Right atrium auricular region (tissue), 2 donors: ENCODE results near the gene ZNF831. TPM values are rescaled to one million over a fixed set of nuclear protein-coding genes. Genes with fewer than 3 reads are reported as not detected.

Experiments
- DNase-seq: peaks from one replicate; pipeline ENCODE4 v3.0.0-alpha.2; 2019; ENCODE audit warnings: low spot score
- H3K27ac ChIP-seq, 2 donors: fragments of 200-600 bp; sonication (generic); 1 replicate in 1 of 2; 2 replicates in 1 of 2; pipeline ENCODE4 v1.5.1; 2016 to 2019
- H3K27me3 ChIP-seq, 2 donors: fragments of 200-600 bp; sonication (generic); one replicate each; pipeline versions ENCODE4 v1.5.1 to v1.6.0; 2017 to 2019
- H3K36me3 ChIP-seq: fragments of 200-600 bp; sonication (generic); one replicate; pipeline ENCODE4 v1.5.1; 2016
- H3K4me1 ChIP-seq, 2 donors: fragments of 200-600 bp; sonication (generic); one replicate each; pipeline versions ENCODE4 v1.5.1 to v1.6.0; 2017 to 2019
- H3K4me3 ChIP-seq, 2 donors: fragments of 200-600 bp; sonication (generic); 1 replicate in 1 of 2; 2 replicates in 1 of 2; pipeline ENCODE4 v1.5.1; 2017 to 2019; ENCODE audit warnings: mild to moderate bottlenecking in 1 of 2, moderate library complexity in 1 of 2
- H3K9me3 ChIP-seq, 2 donors: fragments of 200-600 bp; sonication (generic); one replicate each; pipeline ENCODE4 v1.5.1; 2019
- CTCF ChIP-seq, 2 donors: fragments of 200-600 bp; sonication (generic); IDR thresholded peaks; one replicate each; pipeline ENCODE4 v1.5.1; 2019; ENCODE audit warnings: antibody characterized with exemption in 2 of 2
- total RNA-seq, 2 donors: library from RNA; depleted of rRNA; stranded (reverse); fragments of >200 nt; gene quantifications; one replicate each; pipeline ENCODE4 v1.1.0, GENCODE V29; 2016

Gene ZNF831
- total RNA-seq = under 1 TPM; 0.19 to 0.47 TPM

GRCh38 chr20:59163631-59164530, at the start of gene ZNF831:
Gene ZNF831 (plus strand): TSS chr20:59163821. CDS start chr20:59191020, 27,199 bp downstream.
- Histone ChIP-seq H3K36me3 (no peaks in the 10 kb centered on the region), H3K27me3 (no peaks in the 10 kb centered on the region), H3K27ac (no peak within 1 kb of the TSS), H3K4me3 (no peak within 1 kb of the TSS), H3K9me3 (peaks cover 0 to under 1% of the 10 kb centered on the region in 2 donors), H3K4me1 (no peaks in the 10 kb centered on the region)
- TF ChIP-seq CTCF (IDR thresholded peaks at IDR 0.05) = no peak
- no peak for DNase-seq

GRCh38 chr20:59117526-59117925, 46.1 kb upstream of the ZNF831 start:
- Histone ChIP-seq H3K4me3 (no peak overlapping the region), H3K27ac (no peak overlapping the region), H3K36me3 (no peaks in the 10 kb centered on the region), H3K9me3 (peaks cover 0 to under 1% of the 10 kb centered on the region in 2 donors), H3K4me1 (no peaks in the 10 kb centered on the region), H3K27me3 (no peaks in the 10 kb centered on the region)
- TF ChIP-seq CTCF (IDR thresholded peaks at IDR 0.05) = no peak
- no peak for DNase-seq

GRCh38 chr20:59118855-59119254, 44.8 kb upstream of the ZNF831 start:
- Histone ChIP-seq H3K36me3 (no peaks in the 10 kb centered on the region), H3K9me3 (no peaks in the 10 kb centered on the region), H3K27ac (no peak overlapping the region), H3K4me1 (no peaks in the 10 kb centered on the region), H3K4me3 (no peak overlapping the region), H3K27me3 (no peaks in the 10 kb centered on the region)
- DNase-seq = no peak
- TF ChIP-seq CTCF (IDR thresholded peaks at IDR 0.05) = no peak

DNA sequence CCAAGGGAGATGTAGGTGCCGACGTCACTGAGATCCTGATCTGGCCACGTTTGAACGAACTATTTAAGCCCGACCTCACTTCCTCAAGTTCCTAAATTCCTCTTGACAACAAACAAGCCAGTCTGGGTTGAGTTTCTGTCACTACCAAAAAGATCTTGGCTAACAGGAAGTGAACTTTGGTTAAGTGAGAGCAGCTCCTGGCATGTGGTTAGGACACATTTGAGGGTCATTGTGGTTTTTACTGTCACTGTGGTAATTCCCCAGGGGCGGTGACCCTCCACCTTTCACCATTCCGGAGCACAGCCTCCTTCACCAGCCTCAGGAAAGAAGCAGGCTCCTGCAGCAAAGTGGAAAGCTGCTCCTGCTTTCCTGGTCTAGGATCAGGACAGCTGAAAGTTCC, 43.1 kb upstream of the ZNF831 start:
- no peak for TF ChIP-seq CTCF (IDR thresholded peaks at IDR 0.05)
- H3K4me1 ChIP-seq = no peaks in the 10 kb centered on the region
- no peak overlapping the region for H3K4me3 ChIP-seq
- no peaks in the 10 kb centered on the region for H3K27me3 ChIP-seq
- no peak for DNase-seq
- H3K27ac ChIP-seq = no peak overlapping the region
- no peaks in the 10 kb centered on the region for H3K9me3 ChIP-seq
- no peaks in the 10 kb centered on the region for H3K36me3 ChIP-seq

GRCh38 chr20:59120919-59121318, 42.7 kb upstream of the ZNF831 start:
- Histone ChIP-seq H3K27me3 (no peaks in the 10 kb centered on the region), H3K4me3 (no peak overlapping the region), H3K4me1 (no peaks in the 10 kb centered on the region), H3K27ac (no peak overlapping the region), H3K9me3 (no peaks in the 10 kb centered on the region), H3K36me3 (no peaks in the 10 kb centered on the region)
- no peak for TF ChIP-seq CTCF (IDR thresholded peaks at IDR 0.05)
- DNase-seq = no peak
